ENCODE results near the gene WWOX. TPM values are rescaled to one million over a fixed set of nuclear protein-coding genes. Genes with fewer than 3 reads are reported as not detected.

WWOX gene
- polyA plus RNA-seq, 1 donor (not counting 4 experiments of a cell fraction or from before 2014, with no cell fraction given): 5.1 TPM

GRCh38 chr16:78746718-78747117 lies 647.3 kb downstream of the WWOX start:
- H3K27me3 ChIP-seq (ENCODE audit: control insufficient read depth, extremely low read depth, insufficient read depth, low read length): no peaks in the 10 kb centered on the region
- dilution Hi-C loops (cut with MboI; ENCODE audit: extremely low pct_ligation_motif_present, low sequenced_read_pairs): no loop called here
- H3K9ac ChIP-seq (ENCODE audit: control insufficient read depth, extremely low read depth, insufficient read depth, low read length): no peak overlapping the region
- H3K79me2 ChIP-seq (ENCODE audit: control insufficient read depth, insufficient read depth, low read length): no peaks in the 10 kb centered on the region
- no peaks in the 10 kb centered on the region for H3K36me3 ChIP-seq (ENCODE audit: control insufficient read depth in 2 of 2, extremely low read depth in 1 of 2, insufficient read depth in 2 of 2, low read length in 2 of 2)
- H3K4me2 ChIP-seq (ENCODE audit: control insufficient read depth, extremely low read depth, insufficient read depth, low read depth, low read length): no peak overlapping the region
- no peaks in the 10 kb centered on the region for H3K9me1 ChIP-seq (ENCODE audit: control insufficient read depth, extremely low read depth, insufficient read depth, low read length)
- no peaks in the 10 kb centered on the region for H4K20me1 ChIP-seq (ENCODE audit: control insufficient read depth, extremely low read depth, insufficient read depth, low read length)
- H3K9me3 ChIP-seq (ENCODE audit: control insufficient read depth, low read depth, low read length): no peaks in the 10 kb centered on the region
- FAIRE-seq (no peak), DNase-seq (ENCODE audit: low read depth, low spot score) (no peak)
- no peak overlapping the region for H2AFZ ChIP-seq (ENCODE audit: control insufficient read depth, low read length)
- no peak for TF ChIP-seq CTCF (optimal IDR thresholded peaks at IDR 0.05 in 1 of 3, IDR thresholded peaks at IDR 0.05 in 1 of 3, conservative IDR thresholded peaks at IDR 0.05 in 1 of 3; ENCODE audit: extremely low read depth in 1 of 3, insufficient read depth in 2 of 3, low read length in 3 of 3)
- no peak for TF ChIP-seq EZH2 (IDR thresholded peaks at IDR 0.05; ENCODE audit: low read length)
- H3K4me1 ChIP-seq (ENCODE audit: control insufficient read depth, extremely low read depth, insufficient read depth, low read length): peaks cover 10% of the 10 kb centered on the region
- H3K27ac ChIP-seq (ENCODE audit: control insufficient read depth, insufficient read depth, low read length): no peak overlapping the region
- H3K4me3 ChIP-seq (ENCODE audit: control insufficient read depth in 2 of 3, extremely low read depth in 1 of 3, insufficient read depth in 2 of 3, low read depth in 1 of 3, low read length in 3 of 3): no peak overlapping the region

- no peak for TF ChIP-seq EZH2 (IDR thresholded peaks at IDR 0.05; ENCODE audit: low read length)
- TF ChIP-seq CTCF (optimal IDR thresholded peaks at IDR 0.05 in 1 of 3, IDR thresholded peaks at IDR 0.05 in 1 of 3, conservative IDR thresholded peaks at IDR 0.05 in 1 of 3; ENCODE audit: extremely low read depth in 1 of 3, insufficient read depth in 2 of 3, low read length in 3 of 3): no peak
- Histone ChIP-seq H3K79me2 (ENCODE audit: control insufficient read depth, insufficient read depth, low read length) (no peaks in the 10 kb centered on the region), H3K4me2 (ENCODE audit: control insufficient read depth, extremely low read depth, insufficient read depth, low read depth, low read length) (peak overlapping the region; percentile 49), H3K9me1 (ENCODE audit: control insufficient read depth, extremely low read depth, insufficient read depth, low read length) (no peaks in the 10 kb centered on the region), H3K9me3 (ENCODE audit: control insufficient read depth, low read depth, low read length) (no peaks in the 10 kb centered on the region), H3K9ac (ENCODE audit: control insufficient read depth, extremely low read depth, insufficient read depth, low read length) (no peak overlapping the region), H3K27ac (ENCODE audit: control insufficient read depth, insufficient read depth, low read length) (no peak overlapping the region), H3K36me3 (ENCODE audit: control insufficient read depth in 2 of 2, extremely low read depth in 1 of 2, insufficient read depth in 2 of 2, low read length in 2 of 2) (no peaks in the 10 kb centered on the region), H4K20me1 (ENCODE audit: control insufficient read depth, extremely low read depth, insufficient read depth, low read length) (no peaks in the 10 kb centered on the region), H3K4me1 (ENCODE audit: control insufficient read depth, extremely low read depth, insufficient read depth, low read length) (peaks cover 10% of the 10 kb centered on the region), H3K4me3 (ENCODE audit: control insufficient read depth in 2 of 3, extremely low read depth in 1 of 3, insufficient read depth in 2 of 3, low read depth in 1 of 3, low read length in 3 of 3) (no peak overlapping the region), H2AFZ (ENCODE audit: control insufficient read depth, low read length) (peak overlapping the region; percentile 21), H3K27me3 (ENCODE audit: control insufficient read depth, extremely low read depth, insufficient read depth, low read length) (no peaks in the 10 kb centered on the region)
- FAIRE-seq (peak; percentile 71), DNase-seq (ENCODE audit: low read depth, low spot score) (no peak)
- dilution Hi-C loops (cut with MboI; ENCODE audit: extremely low pct_ligation_motif_present, low sequenced_read_pairs): no loop called here
These were observed 648.9 kb downstream of the WWOX start for GRCh38 chr16:78748220-78748929.

Measured in keratinocyte (primary cell).